ENCODE measurements around the gene CFAP69. TPM values are rescaled to one million over a fixed set of nuclear protein-coding genes. Genes with fewer than 3 reads are reported as not detected.

CFAP69 gene
- total and polyA plus RNA-seq, 10 of the 15 experiments (the other 5 are each of a cell fraction or from before 2014, with no cell fraction given), result 0.11 to 3.1 (median 0.48) TPM; not detected in 1

DNA sequence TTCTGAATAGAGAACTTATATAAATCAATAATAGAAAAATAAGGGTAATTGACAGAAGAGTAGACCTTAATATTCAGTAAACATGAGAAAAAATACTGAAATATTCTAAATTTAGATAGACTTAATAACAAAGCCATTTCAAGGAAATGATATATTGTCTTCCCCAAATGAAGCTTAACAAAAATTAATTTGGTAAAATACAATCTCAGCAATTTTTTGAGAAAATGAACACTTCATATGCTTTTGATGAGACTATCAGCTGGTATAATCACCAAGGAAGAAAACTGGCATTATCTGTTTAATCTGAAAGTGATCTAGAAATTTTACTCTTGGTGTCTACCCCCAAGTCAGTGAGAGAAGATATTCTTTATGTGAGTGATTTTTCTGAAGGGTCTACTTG is 77.9 kb downstream of the CFAP69 start:
- H3K36me3 ChIP-seq (ENCODE audit: control insufficient read depth in 2 of 2, insufficient read depth in 2 of 2, low read length in 1 of 2), result no peaks in the 10 kb centered on the region
- no peaks in the 10 kb centered on the region for H3K79me2 ChIP-seq (ENCODE audit: control insufficient read depth, insufficient read depth, low read length)
- SMC1A ChIA-PET (ENCODE audit: uncharacterized antibody, unreplicated experiment), result interaction anchor here (1.4 to 3.0 kb wide), 2 partner anchors 10 to 13 kb away, joined by 3 to 12 read pairs; no protein-coding TSS in a partner anchor
- no peaks in the 10 kb centered on the region for H4K20me1 ChIP-seq (ENCODE audit: control insufficient read depth, insufficient read depth)
- H2AFZ ChIP-seq (ENCODE audit: control insufficient read depth, low read depth, low read length), result no peak overlapping the region
- RAD21 ChIA-PET (ENCODE audit: unreplicated experiment), result no interaction called here
- DNase-seq (ENCODE audit: low read depth, low spot score) (no peak), FAIRE-seq (no peak), ATAC-seq (no peak)
- POLR2A ChIA-PET, result no interaction called here
- in situ Hi-C loops (cut with MboI) (no loop called here), intact Hi-C loops (cut with micrococcal nuclease; ENCODE audit: unreplicated experiment) (no loop called here)
- no peak for TF ChIP-seq ELK1 (IDR thresholded peaks at IDR 0.05; ENCODE audit: low read depth, low read length)
- no peak for TF ChIP-seq MEF2B (IDR thresholded peaks at IDR 0.05; ENCODE audit: partially characterized antibody, poor library complexity, severe bottlenecking)
- TF ChIP-seq IRF4 (IDR thresholded peaks at IDR 0.05; ENCODE audit: low read depth, low read length), result no peak
- no peak overlapping the region for H3K27ac ChIP-seq (ENCODE audit: control insufficient read depth, insufficient read depth)
- H3K9me3 ChIP-seq (replicated peaks; ENCODE audit: control insufficient read depth, insufficient read depth, low read length), result no peaks in the 10 kb centered on the region
- H3K4me3 ChIP-seq, result no peak overlapping the region
- CTCF ChIA-PET, result interaction anchor here (1.2 kb wide), 2 partner anchors 10 to 25 kb away, joined by 4 to 7 read pairs; no protein-coding TSS in a partner anchor
- no peak overlapping the region for H3K9ac ChIP-seq (ENCODE audit: control insufficient read depth, insufficient read depth, low read length)
- no peaks in the 10 kb centered on the region for H3K4me1 ChIP-seq (ENCODE audit: control insufficient read depth, insufficient read depth, low read length)
- H3K27me3 ChIP-seq (replicated peaks in 1 of 2; ENCODE audit: control insufficient read depth in 2 of 2, insufficient read depth in 2 of 2, low read length in 1 of 2), result peaks cover 10 to 16% of the 10 kb centered on the region in 2 experiments; a peak in 3 of 4 replicates
- H3K4me2 ChIP-seq (ENCODE audit: control insufficient read depth, insufficient read depth), result no peak overlapping the region
- no TSS peak for BruUV-seq (replicated peaks)

DNA sequence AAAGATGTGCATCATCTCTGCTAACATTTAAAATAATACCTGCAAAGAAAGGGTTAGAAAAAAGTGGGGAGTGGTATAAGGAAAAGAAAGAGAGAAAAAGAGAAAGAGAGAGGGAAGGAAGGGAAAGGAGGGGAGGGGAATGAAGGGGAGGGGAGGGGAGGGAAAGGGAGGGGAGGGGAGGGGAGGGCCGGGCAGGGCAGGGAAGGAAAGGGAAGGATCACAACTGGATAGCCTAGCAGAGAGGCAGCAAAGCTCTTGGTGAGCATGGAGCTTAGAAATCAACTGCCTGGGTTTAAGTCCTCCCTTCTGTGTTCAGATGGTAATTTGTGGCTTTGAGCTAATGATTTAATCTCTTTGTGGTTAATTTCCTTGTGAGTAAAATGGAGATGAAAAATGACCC is 81.5 kb downstream of the CFAP69 start:
- TF ChIP-seq MEF2A (IDR thresholded peaks at IDR 0.05; ENCODE audit: insufficient read depth, low read depth, low read length), result no peak
- TF ChIP-seq YBX1 (IDR thresholded peaks at IDR 0.05), result no peak
- no peak for TF ChIP-seq KAT2A (conservative IDR thresholded peaks at IDR 0.05; ENCODE audit: control insufficient read depth, low read depth, low read length)
- DNase-seq (ENCODE audit: low read depth, low spot score), result no peak
- ATAC-seq, result no peak
- SMC1A ChIA-PET (ENCODE audit: uncharacterized antibody, unreplicated experiment), result interaction anchor here (1.4 kb wide), 1 partner anchor 9 kb away, joined by 3 read pairs; no protein-coding TSS in a partner anchor
- H3K9me3 ChIP-seq (replicated peaks; ENCODE audit: control insufficient read depth, insufficient read depth, low read length), result no peaks in the 10 kb centered on the region
- no peak overlapping the region for H3K27ac ChIP-seq (ENCODE audit: control insufficient read depth, insufficient read depth)
- RAD21 ChIA-PET (ENCODE audit: unreplicated experiment), result no interaction called here
- H3K79me2 ChIP-seq (ENCODE audit: control insufficient read depth, insufficient read depth, low read length), result no peaks in the 10 kb centered on the region
- no peaks in the 10 kb centered on the region for H3K36me3 ChIP-seq (ENCODE audit: control insufficient read depth in 2 of 2, insufficient read depth in 2 of 2, low read length in 1 of 2)
- no peaks in the 10 kb centered on the region for H3K4me1 ChIP-seq (ENCODE audit: control insufficient read depth, insufficient read depth, low read length)
- H3K9ac ChIP-seq (ENCODE audit: control insufficient read depth, insufficient read depth, low read length), result no peak overlapping the region
- no peak overlapping the region for H3K4me2 ChIP-seq (ENCODE audit: control insufficient read depth, insufficient read depth)
- CTCF ChIA-PET, result no interaction called here
- no peaks in the 10 kb centered on the region for H4K20me1 ChIP-seq (ENCODE audit: control insufficient read depth, insufficient read depth)
- in situ Hi-C loops (cut with MboI), result no loop called here
- 14% methylated on average over 1 of the region's 1 CpG for WGBS (ENCODE audit: insufficient coverage, insufficient replicate concordance, low lambda C conversion rate, missing lambda C conversion rate)
- no TSS peak for BruUV-seq (replicated peaks)
- H2AFZ ChIP-seq (ENCODE audit: control insufficient read depth, low read depth, low read length), result no peak overlapping the region
- intact Hi-C loops (cut with micrococcal nuclease; ENCODE audit: unreplicated experiment), result no loop called here
- POLR2A ChIA-PET, result no interaction called here
- peaks cover 3 to 4% of the 10 kb centered on the region in 2 experiments; a peak in 3 of 4 replicates for H3K27me3 ChIP-seq (replicated peaks in 1 of 2; ENCODE audit: control insufficient read depth in 2 of 2, insufficient read depth in 2 of 2, low read length in 1 of 2)
- FAIRE-seq, result no peak
- H3K4me3 ChIP-seq, result no peak overlapping the region

Measured in GM12878 (cell line).